HL-60/S4 treated with retinoic acid at 250 ng/mL for 4 days and 3 days (cell line): Measurements from ENCODE around the gene MAP7D1.

Experiments used
- in situ Hi-C: fragments of 300-500 bp; cut with MboI; formaldehyde crosslinking; loops from 2 replicates; pipeline ENCODE4 v1.7.0; 2022; ENCODE audit warnings: low sequenced_read_pairs

Gene MAP7D1

DNA sequence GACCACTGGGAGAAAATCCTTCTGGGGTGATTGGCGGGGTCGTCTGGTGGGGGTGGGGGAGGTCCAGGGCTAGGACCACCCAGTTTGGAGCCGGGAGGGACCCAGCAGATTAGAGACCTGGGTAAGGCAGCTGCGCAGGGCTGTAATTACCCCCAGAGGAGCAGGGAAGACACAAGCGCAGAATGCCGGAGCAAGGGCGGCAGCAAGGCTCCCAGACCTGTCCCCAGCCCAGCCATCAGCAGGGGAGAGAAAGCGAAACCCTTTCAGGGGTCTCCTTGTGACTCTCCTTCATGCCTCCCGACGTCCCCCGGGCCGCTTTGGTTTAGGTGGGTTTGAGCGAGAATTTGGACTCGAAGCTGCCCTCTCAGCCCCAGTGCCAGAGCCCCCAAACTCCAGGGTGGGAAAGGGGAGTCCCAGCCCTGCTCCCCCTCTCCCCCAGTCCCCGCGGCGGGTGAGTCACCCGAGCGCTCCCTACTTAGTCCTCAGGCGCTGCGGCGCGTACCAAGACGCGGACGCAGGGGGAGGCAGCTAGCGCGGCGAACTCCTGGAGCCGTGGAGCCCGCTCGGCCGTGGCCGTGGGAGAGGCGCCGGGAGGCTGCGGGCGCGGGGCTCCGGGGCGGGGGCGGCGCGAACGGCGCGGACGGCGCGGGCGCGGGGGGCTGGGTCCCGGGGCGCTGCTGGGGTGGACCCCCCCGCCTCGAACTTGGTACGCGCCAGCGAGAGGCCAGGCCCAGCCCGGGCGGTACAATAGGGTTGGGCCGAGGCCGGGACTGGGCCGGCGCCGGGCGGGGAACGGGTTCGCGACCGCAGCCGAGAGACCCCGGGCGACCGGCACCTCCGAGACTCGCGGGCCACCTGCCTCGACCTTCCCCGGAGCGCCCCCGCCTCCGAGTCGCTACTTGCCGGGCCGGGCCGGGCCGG is at the start of gene MAP7D1:
Gene MAP7D1, plus strand, starts transcription at position 753 of the 921 bp plus-strand sequence. CDS start 258 bp downstream, outside the sequence.
- in situ Hi-C loops: no loop called here

DNA sequence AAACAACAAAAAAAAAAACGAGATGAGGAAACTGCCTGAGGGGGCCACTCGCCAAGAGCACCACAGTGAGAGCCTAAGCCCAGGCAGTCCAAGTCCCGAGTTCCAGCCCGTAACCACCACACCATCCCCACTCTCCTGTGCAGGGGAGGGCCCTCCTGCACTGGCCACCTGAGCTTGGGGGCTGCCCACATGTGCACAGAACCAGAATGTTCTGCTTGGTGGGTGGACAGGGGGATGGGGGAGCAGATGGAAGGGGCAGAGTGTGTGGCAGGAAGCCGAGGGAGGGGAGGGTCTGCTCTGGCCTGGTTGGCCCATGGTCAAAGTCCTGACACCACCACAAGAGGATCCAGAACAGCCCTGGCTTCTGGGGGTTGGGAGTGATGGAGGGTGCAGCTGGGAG is 49.7 kb upstream of the MAP7D1 start:
- in situ Hi-C loops: loop anchor here (25.0 kb wide), 1 partner anchor 306 kb away; no protein-coding TSS in a partner anchor

DNA sequence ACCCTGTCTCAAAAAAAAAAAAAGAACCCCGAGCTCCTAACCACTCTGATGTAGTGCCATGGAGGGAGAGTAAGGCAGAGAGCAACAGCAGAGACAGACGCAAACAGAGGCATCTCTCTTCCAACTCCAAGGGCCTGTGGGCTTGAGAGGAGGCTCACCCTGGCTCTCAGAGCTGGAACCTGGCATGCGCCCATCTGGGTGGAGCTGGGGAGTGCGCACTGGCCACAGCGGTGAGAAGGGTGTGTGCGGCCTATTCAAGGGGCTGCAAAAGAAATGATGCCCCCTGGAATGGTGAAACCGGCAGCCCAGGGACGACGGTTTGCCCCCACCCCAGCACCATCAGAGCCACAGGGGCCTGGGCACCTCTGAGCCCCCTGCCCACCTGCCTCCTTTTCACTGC is 48.6 kb upstream of the MAP7D1 start:
- in situ Hi-C loops: loop anchor here (25.0 kb wide), 1 partner anchor 305 kb away; no protein-coding TSS in a partner anchor

DNA sequence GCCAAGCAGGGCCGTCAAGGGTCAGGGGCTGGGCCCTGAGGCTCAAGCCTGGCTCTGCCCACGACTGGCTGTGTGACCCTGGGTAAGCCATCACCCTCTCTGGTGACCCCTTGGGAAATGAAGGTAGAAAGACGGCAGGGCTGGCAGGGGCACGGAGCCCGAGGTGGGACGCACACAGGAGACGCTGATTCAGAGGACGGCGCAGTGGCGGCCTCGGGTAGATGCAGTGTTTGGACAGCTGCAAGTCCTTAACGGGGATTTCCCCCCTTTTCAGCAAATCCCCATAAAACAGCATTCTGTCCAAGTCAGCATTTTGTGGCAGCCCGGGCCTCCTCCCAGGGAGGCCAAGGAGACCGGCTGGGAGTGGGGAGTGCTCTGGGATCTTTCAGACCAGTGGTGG is 47.6 kb upstream of the MAP7D1 start:
- in situ Hi-C loops: loop anchor here (25.0 kb wide), 1 partner anchor 304 kb away; no protein-coding TSS in a partner anchor

DNA sequence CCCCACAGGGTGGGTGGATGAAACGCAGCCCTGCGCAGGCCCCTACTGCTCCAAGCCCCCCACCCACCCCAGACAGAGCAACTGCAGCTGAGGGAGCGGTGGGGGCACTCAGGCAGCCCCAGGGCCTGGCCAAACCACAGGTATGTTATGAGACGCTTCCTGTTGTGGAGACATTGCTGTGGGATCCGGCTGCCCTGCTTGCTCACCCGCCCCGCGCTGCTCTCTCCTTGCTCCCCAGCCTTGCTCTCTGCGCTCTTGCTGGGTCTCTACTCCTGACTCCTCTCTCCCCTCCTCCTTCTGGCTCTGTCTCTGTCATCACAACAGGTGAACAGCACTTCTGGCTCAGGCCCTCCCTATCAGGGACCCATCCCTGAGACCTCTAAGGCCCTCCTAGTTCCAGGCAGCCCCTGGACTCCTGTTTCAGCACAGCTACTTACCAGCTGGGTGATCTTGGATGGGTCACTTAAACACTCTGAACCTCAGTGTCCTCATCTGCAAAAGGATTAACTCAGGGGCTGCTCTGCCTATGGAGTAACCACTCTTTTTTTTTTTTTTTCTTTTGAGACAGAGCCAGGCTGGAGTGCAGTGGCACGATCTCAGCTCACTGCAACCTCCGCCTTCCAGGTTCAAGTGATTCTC is 46.8 kb upstream of the MAP7D1 start:
- in situ Hi-C loops: loop anchor here (25.0 kb wide), 1 partner anchor 303 kb away; no protein-coding TSS in a partner anchor

DNA sequence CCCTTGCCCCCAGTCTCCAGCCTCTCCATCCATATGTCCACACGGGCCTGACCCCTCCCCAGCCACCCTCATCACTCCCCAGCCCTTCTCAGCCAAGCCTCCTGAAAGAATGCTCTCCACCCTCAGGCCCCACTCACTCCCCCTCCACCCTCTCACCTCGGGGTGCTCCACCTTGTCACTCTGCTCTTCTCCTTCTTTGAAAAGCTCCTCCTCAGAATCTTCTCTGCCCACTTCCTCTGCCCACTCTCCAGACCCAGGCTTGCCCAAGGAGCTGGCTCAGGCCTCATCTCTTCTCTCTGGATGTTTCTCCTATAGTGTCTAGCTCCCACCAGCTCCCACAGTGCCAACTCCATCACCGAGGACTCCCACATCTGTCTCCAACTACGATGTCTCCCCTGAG is 44.8 kb upstream of the MAP7D1 start:
- in situ Hi-C loops: loop anchor here (25.0 kb wide), 1 partner anchor 301 kb away; no protein-coding TSS in a partner anchor

DNA sequence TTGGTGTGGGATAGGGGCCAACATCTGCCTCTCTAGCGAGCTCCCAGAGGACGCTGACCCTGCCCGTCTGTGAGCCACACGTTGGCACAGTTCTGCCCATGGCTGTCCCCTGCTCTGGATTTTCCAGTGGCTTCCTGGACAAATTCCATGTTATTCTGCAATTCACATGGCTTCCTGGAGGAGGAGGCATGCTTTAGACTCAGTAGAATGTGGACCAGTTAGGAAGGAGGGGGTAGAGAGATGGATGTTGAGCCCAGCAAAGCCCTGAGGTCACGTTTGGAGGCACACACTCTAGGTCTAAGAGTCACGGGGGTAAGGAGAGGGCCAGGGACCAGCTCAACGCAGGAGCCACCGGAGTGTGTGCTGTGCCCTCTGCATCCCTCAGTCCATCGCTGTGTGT is 43.1 kb upstream of the MAP7D1 start:
- in situ Hi-C loops: loop anchor here (25.0 kb wide), 1 partner anchor 299 kb away; no protein-coding TSS in a partner anchor

DNA sequence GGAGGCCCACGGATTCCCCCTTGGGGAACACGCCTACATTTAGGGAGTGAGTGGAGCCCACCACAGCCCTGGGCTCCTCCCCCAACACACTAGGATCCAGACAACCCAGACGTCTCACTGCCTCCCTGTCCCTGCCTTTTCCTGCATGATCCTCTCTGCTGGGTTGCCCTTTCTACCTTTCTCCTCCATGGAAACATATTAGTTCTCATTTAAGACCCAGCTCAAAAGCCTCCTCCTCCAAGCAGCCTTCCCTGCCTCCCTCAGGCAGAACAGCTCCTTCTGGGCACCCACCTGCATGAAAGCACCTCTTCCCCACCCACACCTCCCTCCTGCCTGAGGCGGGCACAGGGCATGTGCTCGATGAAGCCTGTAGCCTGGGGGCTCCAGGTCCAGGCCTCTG is 41.6 kb upstream of the MAP7D1 start:
- in situ Hi-C loops: loop anchor here (25.0 kb wide), 1 partner anchor 298 kb away; no protein-coding TSS in a partner anchor

DNA sequence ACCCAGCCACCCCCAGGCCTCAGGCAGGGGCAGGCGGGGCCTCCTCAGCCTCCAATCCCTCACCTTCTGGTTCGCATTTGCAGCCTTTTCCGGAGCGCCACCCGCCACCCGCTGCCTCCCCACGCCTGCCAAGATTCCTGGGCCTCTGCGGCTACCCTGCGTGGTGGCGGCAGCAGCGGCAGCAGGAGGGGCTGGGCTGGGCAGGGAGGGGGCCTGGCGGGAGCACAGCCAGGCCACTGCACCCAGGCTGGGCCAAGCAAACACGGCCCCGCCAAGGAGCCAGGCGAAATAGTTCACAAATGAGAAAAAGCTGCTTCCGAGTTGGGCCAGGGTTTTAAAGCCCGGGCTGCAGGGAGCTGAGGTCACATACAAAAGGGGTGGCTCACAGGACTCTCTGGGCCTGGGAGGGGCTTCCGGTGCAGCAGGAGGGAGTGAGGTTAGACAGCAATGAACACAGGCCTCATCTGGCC is 40.7 kb upstream of the MAP7D1 start:
- in situ Hi-C loops: loop anchor here (25.0 kb wide), 1 partner anchor 297 kb away; no protein-coding TSS in a partner anchor

DNA sequence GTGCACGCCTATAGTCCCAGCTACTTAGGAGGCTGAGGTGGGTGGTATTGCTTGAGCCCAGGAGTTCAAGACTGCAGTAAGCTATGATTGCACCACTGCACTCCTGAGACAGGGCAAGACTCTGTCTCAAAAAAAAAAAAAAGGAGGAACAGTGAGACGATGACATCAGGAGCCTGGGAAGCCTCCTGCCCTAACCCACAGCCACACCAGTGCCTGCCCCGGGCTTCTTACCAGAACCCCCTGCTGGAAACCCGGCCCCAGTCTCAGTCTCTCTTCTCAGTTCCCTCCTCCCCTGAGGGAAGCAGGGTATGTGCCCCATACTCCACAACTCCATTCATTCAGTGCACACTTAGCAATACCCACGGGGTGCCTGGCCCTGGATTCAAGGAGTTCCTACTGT is 40.0 kb upstream of the MAP7D1 start:
- in situ Hi-C loops: loop anchor here (25.0 kb wide), 1 partner anchor 296 kb away; no protein-coding TSS in a partner anchor

DNA sequence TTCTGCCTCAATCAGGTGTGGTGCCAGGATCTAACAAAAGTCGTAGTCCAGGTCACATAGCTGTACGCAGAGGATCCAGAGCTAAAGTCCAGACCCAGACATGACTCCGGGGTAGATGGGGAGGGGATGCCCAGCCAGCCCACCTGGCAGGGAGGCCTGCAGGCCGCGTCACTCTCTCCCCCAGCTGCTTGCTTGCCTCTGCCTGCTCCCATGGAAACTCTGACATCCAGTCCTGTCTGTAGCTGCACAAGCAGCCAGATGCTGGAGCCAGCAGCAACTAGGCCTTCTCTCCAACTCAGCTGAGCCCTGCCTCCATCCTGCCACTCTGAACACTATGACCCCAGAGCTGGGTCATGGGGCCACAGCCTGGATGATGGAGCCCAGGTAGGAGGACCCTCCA is 39.1 kb upstream of the MAP7D1 start:
- in situ Hi-C loops: loop anchor here (25.0 kb wide), 1 partner anchor 295 kb away; no protein-coding TSS in a partner anchor

DNA sequence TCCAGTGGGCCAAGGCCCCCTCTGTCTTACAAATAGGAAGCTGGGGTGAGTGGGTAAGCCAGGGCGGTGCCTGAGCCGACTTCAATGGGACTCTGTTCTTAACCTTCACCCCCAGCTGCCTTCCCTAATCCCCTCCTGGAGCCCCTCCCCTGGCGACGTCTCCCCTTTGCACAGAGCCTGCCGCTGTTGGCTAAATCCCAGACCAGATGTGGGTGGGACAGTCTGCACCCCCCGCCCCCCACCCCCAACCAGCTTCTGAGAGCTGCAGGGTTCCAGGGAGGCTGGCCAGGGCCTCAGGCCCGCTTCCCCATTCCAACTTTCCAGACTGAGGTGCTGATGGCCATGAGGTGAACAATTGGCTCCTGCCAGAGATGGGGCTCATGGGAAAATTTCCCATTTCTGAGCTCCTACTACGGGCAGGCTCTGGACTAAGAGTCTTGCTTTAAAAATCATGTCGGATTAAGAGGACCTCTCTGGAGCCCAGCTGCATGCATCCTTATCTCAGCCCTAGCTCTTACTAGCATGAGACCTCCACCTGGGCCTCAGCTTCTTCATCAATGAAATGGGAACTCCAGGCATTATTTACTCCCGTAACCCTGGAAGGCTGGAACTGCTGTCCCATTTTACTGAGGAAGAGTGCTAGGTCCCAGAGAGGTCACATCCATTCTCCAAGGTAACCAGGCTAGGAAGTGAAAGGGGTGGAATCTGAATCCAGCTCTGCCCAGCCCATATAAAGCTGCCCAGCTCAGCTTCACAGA is 37.3 kb upstream of the MAP7D1 start:
- in situ Hi-C loops: loop anchor here (25.0 kb wide), 1 partner anchor 294 kb away; no protein-coding TSS in a partner anchor

DNA sequence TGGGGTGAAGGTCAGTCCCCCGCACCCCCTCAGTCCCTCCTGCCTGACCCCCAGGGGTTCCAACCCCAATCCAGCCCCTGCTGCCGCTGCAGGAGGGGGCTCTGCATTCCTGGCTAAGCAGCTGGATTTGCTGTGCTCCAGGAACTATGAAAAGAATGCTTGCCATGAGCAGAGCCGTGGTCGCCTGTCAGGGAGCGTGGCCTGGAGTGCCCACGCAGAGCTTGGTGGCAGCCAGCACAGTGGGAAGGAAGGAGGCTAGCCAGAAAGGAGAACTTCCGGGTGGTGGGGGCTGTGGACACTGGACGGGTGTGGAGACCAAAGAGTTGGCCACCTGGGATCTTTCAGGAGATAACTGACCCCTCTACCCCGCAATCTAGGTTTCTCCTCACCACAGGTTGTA is 36.5 kb upstream of the MAP7D1 start:
- in situ Hi-C loops: loop anchor here (25.0 kb wide), 1 partner anchor 293 kb away; no protein-coding TSS in a partner anchor

DNA sequence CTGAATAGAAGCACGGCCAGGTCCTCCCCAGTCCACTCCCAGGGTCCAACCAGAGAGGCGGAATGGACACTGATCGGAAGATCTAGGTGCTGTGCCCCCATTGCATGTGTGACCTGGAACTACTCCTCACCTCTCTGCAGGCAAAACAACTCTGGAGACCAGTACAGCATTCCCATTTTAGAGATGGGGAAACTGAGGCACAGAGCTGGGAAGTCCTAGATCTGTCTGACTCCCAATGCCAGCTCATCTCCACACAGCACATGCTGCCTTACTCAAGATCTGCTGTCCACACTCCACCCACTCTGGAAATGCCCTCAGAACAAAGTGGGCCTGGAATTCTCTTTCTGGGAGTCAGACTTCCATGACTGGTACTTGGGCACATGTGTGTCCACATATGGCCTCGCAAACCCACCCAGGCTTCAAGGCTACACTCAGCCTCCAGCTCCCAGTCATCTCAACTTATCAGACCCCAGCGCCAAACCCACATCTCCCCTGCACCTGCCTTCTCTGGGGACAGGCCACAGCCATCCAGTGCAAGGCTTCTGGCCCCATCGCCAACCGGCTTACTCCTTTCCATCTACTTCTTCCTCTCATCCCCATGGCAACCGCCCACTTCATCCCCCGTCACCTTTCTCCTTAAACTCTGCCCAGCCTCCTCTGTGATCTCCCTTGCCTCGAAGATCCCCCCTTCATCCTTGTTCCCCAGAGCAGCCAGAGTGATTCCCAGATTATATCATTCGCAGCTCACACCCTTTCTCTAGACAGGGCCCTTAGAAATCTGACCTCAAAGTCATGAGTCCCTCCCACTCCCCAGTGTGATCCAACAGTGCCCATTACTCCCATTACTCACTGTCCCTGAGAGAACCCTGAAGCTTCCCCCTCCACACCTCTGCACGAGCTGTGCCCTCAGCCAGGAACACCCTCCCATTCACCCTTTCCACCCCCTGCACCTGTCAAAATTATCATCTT is 33.6 kb upstream of the MAP7D1 start:
- in situ Hi-C loops: loop anchor here (25.0 kb wide), 1 partner anchor 290 kb away; no protein-coding TSS in a partner anchor

DNA sequence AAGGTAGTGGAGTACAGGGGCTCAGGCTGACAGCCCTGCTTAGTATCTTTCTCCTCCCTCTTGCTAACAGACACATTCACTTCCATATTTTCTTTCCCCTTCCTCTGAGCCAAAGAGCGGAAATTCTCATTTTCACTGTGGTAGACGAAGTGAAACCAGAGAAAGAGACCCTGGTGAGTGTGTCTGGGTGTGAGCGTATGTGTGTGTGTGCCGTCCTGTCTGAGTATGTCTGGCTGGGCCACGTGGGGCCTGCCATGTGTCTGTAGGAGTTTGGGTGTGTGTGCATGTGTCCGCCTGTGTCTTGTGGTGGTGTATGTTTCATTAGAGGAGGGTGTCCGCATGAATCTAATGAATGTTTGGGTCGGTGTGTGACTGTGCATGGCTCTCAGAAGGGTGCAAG is 32.6 kb upstream of the MAP7D1 start:
- in situ Hi-C loops: loop anchor here (25.0 kb wide), 1 partner anchor 289 kb away; no protein-coding TSS in a partner anchor

DNA sequence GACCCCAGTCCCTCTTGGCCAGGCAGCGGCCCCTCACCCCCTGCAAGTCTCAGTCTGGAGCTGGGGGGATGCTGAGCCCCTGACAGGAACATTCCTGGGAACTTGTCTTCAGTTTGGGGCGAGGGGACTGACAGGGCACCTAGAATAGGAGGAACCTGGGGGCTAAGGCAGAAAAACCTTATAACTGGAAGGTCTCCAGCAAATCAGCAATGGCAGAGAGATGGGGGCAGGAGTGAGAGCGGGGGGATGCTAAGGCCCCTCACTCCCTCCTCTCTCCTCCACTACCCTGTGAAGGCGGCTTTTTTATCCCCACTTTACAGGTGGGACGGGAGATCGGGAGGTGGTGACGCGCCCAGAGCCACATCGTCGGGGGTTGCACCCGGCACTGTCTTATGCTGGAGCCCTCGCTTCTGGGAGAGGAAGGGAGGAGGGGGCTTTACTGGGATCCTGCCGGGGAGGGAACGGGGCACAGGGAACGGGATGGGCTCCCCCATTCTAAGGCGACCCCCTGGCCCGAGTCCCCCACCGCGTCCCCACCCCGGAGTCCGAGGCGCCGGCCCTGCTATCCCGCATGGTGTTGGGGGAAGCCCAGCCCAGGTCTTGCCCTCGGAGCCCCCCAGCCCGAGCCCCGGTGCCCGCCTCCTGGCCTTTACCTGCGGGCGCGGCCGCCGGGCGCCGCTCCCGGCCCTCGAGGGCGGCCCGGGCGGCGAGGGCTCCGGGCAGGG is 31.4 kb upstream of the MAP7D1 start:
- in situ Hi-C loops: loop anchor here (25.0 kb wide), 1 partner anchor 288 kb away; no protein-coding TSS in a partner anchor

DNA sequence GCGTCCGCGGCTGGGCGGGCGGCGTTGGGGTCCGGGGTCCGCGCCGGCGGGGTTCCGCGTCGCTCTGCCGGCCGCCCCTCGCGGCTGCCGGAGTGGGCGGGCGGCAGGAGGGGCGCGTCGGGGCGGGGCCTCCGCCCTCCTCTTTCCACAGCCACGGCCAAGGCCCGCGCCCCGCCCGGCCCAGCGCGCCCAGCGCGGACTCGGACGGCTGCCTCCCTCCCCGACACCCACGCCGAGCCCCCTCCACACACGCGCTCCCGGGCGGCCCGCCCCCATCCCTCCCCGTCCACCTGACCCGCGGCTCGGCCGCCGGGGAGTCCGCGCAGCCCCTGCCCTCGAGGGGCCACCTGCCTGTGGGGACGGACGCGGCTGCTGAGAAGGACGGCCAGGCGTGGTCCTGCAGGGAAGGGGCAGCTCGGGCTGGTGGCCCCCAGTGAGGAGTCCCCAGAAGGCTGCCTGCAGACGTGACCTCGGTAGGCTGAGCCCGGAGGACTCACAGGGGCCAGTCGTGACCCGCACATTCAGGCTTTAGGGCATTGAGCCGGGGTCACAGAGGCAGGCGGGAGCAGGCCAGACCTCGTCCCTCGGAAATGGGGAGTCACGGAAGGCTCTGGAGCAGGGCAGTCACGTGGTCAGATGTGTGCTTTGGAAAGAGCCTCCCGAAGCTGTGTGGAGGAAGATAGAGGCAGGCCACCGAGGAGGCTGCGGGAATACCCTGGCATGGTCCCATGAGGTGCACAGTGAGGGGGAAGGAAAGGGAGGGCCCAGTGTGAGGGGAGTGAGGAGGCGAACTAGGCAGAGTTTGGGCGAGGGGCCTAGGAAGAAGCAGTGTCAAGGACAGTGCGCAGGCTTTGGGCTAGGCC is 30.6 kb upstream of the MAP7D1 start, which contains the start of gene COL8A2:
Gene COL8A2, minus strand, starts transcription at position 94 of the 863 bp plus-strand sequence. CDS start 24,980 bp downstream, outside the sequence.
- in situ Hi-C loops: no loop called here
